C4-2B (cell line): Measurements from ENCODE around the gene KCNIP1.

ENCODE experiments used
- H3K27ac ChIP-seq: fragments of 450-650 bp; 2 replicates; pipeline ENCODE4 v1.5.1; 2017
- ZFX ChIP-seq: fragments of 450-650 bp; IDR thresholded peaks from 2 replicates; pipeline ENCODE4 v1.6.1; 2017
- TF ChIP-seq, protein P1 (sequence below): fragments of 450-650 bp; conservative IDR thresholded peaks from 2 replicates; pipeline ENCODE4 v1.5.1; 2017; ENCODE audit warnings: mild to moderate bottlenecking

The KCNIP1 gene

GRCh38 chr5:170721681-170722080 is 217.9 kb downstream of the KCNIP1 start:
- no peak overlapping the region for H3K27ac ChIP-seq
- TF ChIP-seq, protein P1, sequence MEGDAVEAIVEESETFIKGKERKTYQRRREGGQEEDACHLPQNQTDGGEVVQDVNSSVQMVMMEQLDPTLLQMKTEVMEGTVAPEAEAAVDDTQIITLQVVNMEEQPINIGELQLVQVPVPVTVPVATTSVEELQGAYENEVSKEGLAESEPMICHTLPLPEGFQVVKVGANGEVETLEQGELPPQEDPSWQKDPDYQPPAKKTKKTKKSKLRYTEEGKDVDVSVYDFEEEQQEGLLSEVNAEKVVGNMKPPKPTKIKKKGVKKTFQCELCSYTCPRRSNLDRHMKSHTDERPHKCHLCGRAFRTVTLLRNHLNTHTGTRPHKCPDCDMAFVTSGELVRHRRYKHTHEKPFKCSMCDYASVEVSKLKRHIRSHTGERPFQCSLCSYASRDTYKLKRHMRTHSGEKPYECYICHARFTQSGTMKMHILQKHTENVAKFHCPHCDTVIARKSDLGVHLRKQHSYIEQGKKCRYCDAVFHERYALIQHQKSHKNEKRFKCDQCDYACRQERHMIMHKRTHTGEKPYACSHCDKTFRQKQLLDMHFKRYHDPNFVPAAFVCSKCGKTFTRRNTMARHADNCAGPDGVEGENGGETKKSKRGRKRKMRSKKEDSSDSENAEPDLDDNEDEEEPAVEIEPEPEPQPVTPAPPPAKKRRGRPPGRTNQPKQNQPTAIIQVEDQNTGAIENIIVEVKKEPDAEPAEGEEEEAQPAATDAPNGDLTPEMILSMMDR, result no peak
- TF ChIP-seq ZFX, result no peak

GRCh38 chr5:170722316-170722715 is 218.5 kb downstream of the KCNIP1 start:
- H3K27ac ChIP-seq, result no peak overlapping the region
- no peak for TF ChIP-seq ZFX
- TF ChIP-seq, protein P1, result no peak

- TF ChIP-seq, protein P1, result no peak
- no peak for TF ChIP-seq ZFX
- H3K27ac ChIP-seq, result no peak overlapping the region
These were observed 227.2 kb downstream of the KCNIP1 start for GRCh38 chr5:170731052-170731451.

- H3K27ac ChIP-seq, result no peak overlapping the region
- TF ChIP-seq, protein P1, result no peak
- no peak for TF ChIP-seq ZFX
These were observed 228.9 kb downstream of the KCNIP1 start for GRCh38 chr5:170732685-170733084.

DNA sequence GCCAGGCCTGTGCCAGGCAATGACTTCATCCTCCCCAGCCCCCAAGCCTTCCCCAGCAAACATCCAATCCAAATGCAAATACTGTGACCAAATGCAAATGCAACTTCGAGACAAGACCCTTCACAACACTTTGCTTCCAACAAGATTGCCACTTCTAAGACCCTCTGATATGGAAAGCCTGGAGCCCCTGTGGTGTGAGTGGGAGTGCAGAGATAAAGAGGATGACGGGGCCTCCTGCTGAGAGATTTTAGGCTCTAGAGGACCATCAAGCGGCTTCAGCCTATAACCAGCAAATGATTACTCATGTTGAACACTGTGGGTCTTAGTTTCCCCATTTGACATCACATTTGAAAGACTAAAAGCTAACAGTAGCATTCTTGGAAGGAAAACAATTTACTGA is 233.1 kb downstream of the KCNIP1 start:
- no peak overlapping the region for H3K27ac ChIP-seq
- TF ChIP-seq, protein P1, result no peak
- TF ChIP-seq ZFX, result no peak

DNA sequence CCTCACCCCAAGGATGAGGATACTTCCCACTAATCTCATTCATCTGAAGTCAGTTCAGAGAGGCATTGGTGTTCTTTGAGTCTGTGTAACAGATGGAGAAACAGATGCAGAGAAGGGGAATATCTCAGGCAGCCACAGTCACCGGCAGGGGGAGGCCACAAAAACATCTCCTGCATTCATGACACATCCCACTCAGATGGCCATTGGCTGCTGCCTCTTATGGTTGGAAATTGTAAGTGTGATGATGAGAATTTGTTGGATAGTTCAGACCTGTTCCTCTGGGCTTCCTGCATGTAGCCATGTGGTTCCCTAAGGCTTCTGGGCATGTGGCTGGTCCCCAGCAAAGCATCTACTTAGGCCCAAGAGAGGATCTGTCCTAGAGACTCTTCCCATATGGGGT is 233.8 kb downstream of the KCNIP1 start:
- TF ChIP-seq, protein P1, result no peak; the same call in 1 of the 2 replicates
- TF ChIP-seq ZFX, result no peak
- no peak overlapping the region for H3K27ac ChIP-seq

DNA sequence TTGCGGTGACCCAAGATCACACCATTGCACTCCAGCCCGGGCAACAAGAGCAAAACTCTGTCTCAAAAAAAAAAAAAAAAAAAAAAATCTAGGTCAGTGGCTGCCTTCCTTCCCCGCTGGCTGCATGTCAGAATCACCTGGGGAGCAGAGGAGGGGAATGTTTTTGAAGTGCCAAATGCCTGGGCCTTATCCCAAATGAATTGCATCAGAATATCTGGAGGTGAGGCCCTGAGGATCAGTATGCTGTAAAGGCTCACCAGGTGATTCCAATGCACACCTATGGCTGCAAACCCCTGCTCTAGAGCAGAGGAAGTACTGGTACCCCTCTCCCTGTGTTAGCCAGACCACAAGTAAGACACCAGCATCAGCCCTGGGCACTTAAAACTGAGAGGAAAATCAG is 235.0 kb downstream of the KCNIP1 start:
- no peak for TF ChIP-seq ZFX
- TF ChIP-seq, protein P1, result no peak
- no peak overlapping the region for H3K27ac ChIP-seq
